Neuronal stem cell (in vitro differentiated cells): ENCODE measurements around the gene GLYR1.
"Not testable (repeated sequence)": the region's sequence is repeated elsewhere in the genome, so short reads cannot be mapped to it uniquely, and the experiment has no call there.

Experiments
- DNase-seq: peaks from one replicate; pipeline ENCODE4 v3.0.0-alpha.2; 2013; ENCODE audit warnings: low spot score
- H2AFZ ChIP-seq: one replicate; pipeline ENCODE4 v1.6.1; 2013; ENCODE audit warnings: mild to moderate bottlenecking, low read length, inconsistent platforms
- H2AK5ac ChIP-seq: 2 replicates; pipeline ENCODE4 v1.6.1; 2013; ENCODE audit warnings: low read depth, mild to moderate bottlenecking, inconsistent platforms, low read length, moderate library complexity, mixed read lengths
- H2BK120ac ChIP-seq: 2 replicates; pipeline ENCODE4 v1.6.1; 2013; ENCODE audit warnings: low read depth, mild to moderate bottlenecking, inconsistent platforms, low read length, moderate library complexity, mixed read lengths
- H2BK12ac ChIP-seq: one replicate; pipeline ENCODE4 v1.6.1; 2013; ENCODE audit warnings: low read length, inconsistent platforms
- H2BK15ac ChIP-seq: 2 replicates; pipeline ENCODE4 v1.6.1; 2013; ENCODE audit warnings: mild to moderate bottlenecking, low read length, inconsistent platforms, mixed read lengths
- H2BK5ac ChIP-seq: one replicate; pipeline ENCODE4 v1.6.1; 2013; ENCODE audit warnings: inconsistent platforms, mild to moderate bottlenecking, low read length, moderate library complexity
- H3K14ac ChIP-seq: one replicate; pipeline ENCODE4 v1.6.1; 2013; ENCODE audit warnings: low read length, inconsistent platforms
- H3K18ac ChIP-seq: 2 replicates; pipeline ENCODE4 v1.6.1; 2013; ENCODE audit warnings: low read length, inconsistent platforms
- H3K23ac ChIP-seq: 2 replicates; pipeline ENCODE4 v1.6.1; 2013; ENCODE audit warnings: low read depth, mild to moderate bottlenecking, mixed read lengths, low read length, inconsistent platforms; ENCODE audit not compliant: poor library complexity
- H3K27ac ChIP-seq: replicated peaks from 3 replicates; pipeline ENCODE4 v1.5.1; 2013; ENCODE audit warnings: low read length, inconsistent platforms
- H3K27me3 ChIP-seq, 3 experiments: 2 replicates each; pipeline ENCODE4 v1.6.1; 2013; ENCODE audit warnings: low read length in 3 of 3, mild to moderate bottlenecking in 2 of 3, inconsistent platforms in 1 of 3, low read depth in 1 of 3, mixed read lengths in 1 of 3, moderate library complexity in 1 of 3; ENCODE audit not compliant: control insufficient read depth in 3 of 3, insufficient read depth in 3 of 3
- H3K36me3 ChIP-seq, 2 donors: replicated peaks in 1 of 2; 2 replicates each; pipeline ENCODE4 v1.6.1; 2013; ENCODE audit warnings: low read length in 2 of 2; ENCODE audit not compliant: control insufficient read depth in 2 of 2, insufficient read depth in 2 of 2
- H3K4ac ChIP-seq: 2 replicates; pipeline ENCODE4 v1.6.1; 2013; ENCODE audit warnings: inconsistent platforms, mild to moderate bottlenecking, low read length, moderate library complexity
- H3K4me1 ChIP-seq, 2 donors: 1 replicate in 1 of 2; 2 replicates in 1 of 2; pipeline ENCODE4 v1.6.1; 2013; ENCODE audit warnings: low read length in 2 of 2, low read depth in 1 of 2; ENCODE audit not compliant: control insufficient read depth in 2 of 2, insufficient read depth in 1 of 2
- H3K4me2 ChIP-seq: one replicate; pipeline ENCODE4 v1.6.1; 2013; ENCODE audit warnings: mild to moderate bottlenecking, low read length, inconsistent platforms; ENCODE audit not compliant: insufficient read depth, poor library complexity, severe bottlenecking
- H3K4me3 ChIP-seq, 2 donors: 2 replicates each; pipeline ENCODE4 v1.5.1; 2013; ENCODE audit warnings: low read length in 2 of 2, mild to moderate bottlenecking in 2 of 2, inconsistent platforms in 1 of 2, moderate library complexity in 1 of 2
- H3K79me1 ChIP-seq: one replicate; pipeline ENCODE4 v1.6.1; 2013; ENCODE audit warnings: low read depth, mild to moderate bottlenecking, inconsistent platforms, low read length, moderate library complexity
- H3K9ac ChIP-seq: one replicate; pipeline ENCODE4 v1.6.1; 2013; ENCODE audit warnings: mild to moderate bottlenecking, low read depth, low read length, inconsistent platforms; ENCODE audit not compliant: poor library complexity
- H3K9me3 ChIP-seq, 2 donors: replicated peaks in 1 of 2; 2 replicates each; pipeline versions ENCODE3 to v1.6.1; 2013; ENCODE audit warnings: low read length in 2 of 2, mild to moderate bottlenecking in 2 of 2, inconsistent platforms in 1 of 2, low read depth in 1 of 2, mixed read lengths in 1 of 2, moderate library complexity in 1 of 2; ENCODE audit not compliant: control insufficient read depth in 2 of 2, insufficient read depth in 1 of 2
- H4K8ac ChIP-seq: one replicate; pipeline ENCODE4 v1.6.1; 2013; ENCODE audit warnings: low read depth, mild to moderate bottlenecking, inconsistent platforms, low read length, moderate library complexity
- H4K91ac ChIP-seq: one replicate; pipeline ENCODE4 v1.6.1; 2013; ENCODE audit warnings: low read length, low read depth, mild to moderate bottlenecking, inconsistent platforms; ENCODE audit not compliant: poor library complexity
- WGBS, 2 donors: extraction: QIAGEN DNeasy Blood & Tissue Kit; methylation state at CpG; one replicate each; pipeline ENCODE4 v1.1.7; 2013; ENCODE audit warnings: missing lambda C conversion rate in 2 of 2, mixed read lengths in 1 of 2; ENCODE audit not compliant: insufficient read length in 2 of 2, insufficient replicate concordance in 1 of 2; ENCODE audit errors: extremely low coverage in 2 of 2; 5-methylcytosine and 5-hydroxymethylcytosine counted together

GLYR1 gene

GRCh38 chr16:4785758-4786433 is 61.2 kb downstream of the GLYR1 start:
- H2BK15ac ChIP-seq: no peak overlapping the region
- H3K9ac ChIP-seq: no peak overlapping the region
- no peak overlapping the region for H3K18ac ChIP-seq
- no peak overlapping the region for H3K23ac ChIP-seq
- no peak overlapping the region for H3K4me3 ChIP-seq
- H3K14ac ChIP-seq: no peak overlapping the region
- no peaks in the 10 kb centered on the region for H3K9me3 ChIP-seq
- H3K79me1 ChIP-seq: no peaks in the 10 kb centered on the region
- no peak overlapping the region for H3K4me2 ChIP-seq
- no peaks in the 10 kb centered on the region for H3K27me3 ChIP-seq
- peaks cover 3 to 5% of the 10 kb centered on the region in 2 donors for H3K4me1 ChIP-seq
- no peak overlapping the region for H4K8ac ChIP-seq
- H2BK12ac ChIP-seq: no peak overlapping the region
- no peak overlapping the region for H2AK5ac ChIP-seq
- no peak overlapping the region for H3K27ac ChIP-seq
- no peak overlapping the region for H4K91ac ChIP-seq
- DNase-seq: no peak
- H2BK120ac ChIP-seq: no peak overlapping the region
- no peak overlapping the region for H3K4ac ChIP-seq
- no CpG with 5 or more reads among the region's 23 CpGs for WGBS, 2 donors
- no peak overlapping the region for H2BK5ac ChIP-seq
- H2AFZ ChIP-seq: no peak overlapping the region
- no peaks in the 10 kb centered on the region for H3K36me3 ChIP-seq

GRCh38 chr16:4784444-4784987 is 62.6 kb downstream of the GLYR1 start:
- H2BK12ac ChIP-seq, H2AK5ac ChIP-seq, H2BK5ac ChIP-seq, H3K4me1 ChIP-seq, H3K4ac ChIP-seq, H3K27me3 ChIP-seq, H3K14ac ChIP-seq, H2BK120ac ChIP-seq, H3K18ac ChIP-seq, H3K27ac ChIP-seq, H2BK15ac ChIP-seq, H3K23ac ChIP-seq, H3K4me3 ChIP-seq, H2AFZ ChIP-seq, H3K9ac ChIP-seq, H3K4me2 ChIP-seq, H3K9me3 ChIP-seq, H4K91ac ChIP-seq, H4K8ac ChIP-seq, H3K79me1 ChIP-seq, H3K36me3 ChIP-seq, DNase-seq: not testable (repeated sequence)
- no CpG with 5 or more reads among the region's 14 CpGs for WGBS, 2 donors

DNA sequence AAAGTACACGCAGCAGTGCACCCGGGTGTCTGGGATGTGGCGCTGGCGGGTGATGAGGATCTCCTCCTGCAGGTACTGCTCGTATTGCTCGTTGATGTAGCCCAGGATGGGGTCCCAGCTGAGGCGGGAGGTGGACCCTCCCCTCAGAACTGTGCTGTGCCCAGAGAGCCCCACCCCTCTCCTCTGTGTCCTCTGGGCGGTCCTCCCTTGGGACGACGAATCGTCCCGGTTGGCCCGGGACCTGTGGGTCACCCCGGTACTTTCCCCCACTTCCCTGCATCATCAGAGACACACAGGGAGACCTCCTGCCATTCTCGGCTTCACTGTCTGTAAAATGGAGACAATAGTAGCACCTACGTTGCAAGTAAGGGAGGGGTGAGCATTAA is 63.1 kb downstream of the GLYR1 start:
- Histone ChIP-seq H2BK5ac (no peak overlapping the region), H3K27ac (no peak overlapping the region), H3K27me3 (no peaks in the 10 kb centered on the region), H3K4me1 (peaks cover 3 to 5% of the 10 kb centered on the region in 2 donors), H3K18ac (peak overlapping the region; percentile 89), H2AFZ (no peak overlapping the region), H3K14ac (peak overlapping the region; percentile 38), H3K4me2 (no peak overlapping the region), H3K79me1 (no peaks in the 10 kb centered on the region), H2AK5ac (peak overlapping the region; percentile 74), H3K4ac (no peak overlapping the region), H4K8ac (no peak overlapping the region), H4K91ac (no peak overlapping the region), H3K23ac (peak overlapping the region; percentile 35), H2BK12ac (peak overlapping the region; percentile 30), H3K36me3 (no peaks in the 10 kb centered on the region), H2BK15ac (peak overlapping the region; percentile 49), H2BK120ac (no peak overlapping the region), H3K9ac (no peak overlapping the region), H3K4me3 (no peak overlapping the region), H3K9me3 (no peaks in the 10 kb centered on the region)
- no peak for DNase-seq
- WGBS, 2 donors: no CpG with 5 or more reads among the region's 16 CpGs

DNA sequence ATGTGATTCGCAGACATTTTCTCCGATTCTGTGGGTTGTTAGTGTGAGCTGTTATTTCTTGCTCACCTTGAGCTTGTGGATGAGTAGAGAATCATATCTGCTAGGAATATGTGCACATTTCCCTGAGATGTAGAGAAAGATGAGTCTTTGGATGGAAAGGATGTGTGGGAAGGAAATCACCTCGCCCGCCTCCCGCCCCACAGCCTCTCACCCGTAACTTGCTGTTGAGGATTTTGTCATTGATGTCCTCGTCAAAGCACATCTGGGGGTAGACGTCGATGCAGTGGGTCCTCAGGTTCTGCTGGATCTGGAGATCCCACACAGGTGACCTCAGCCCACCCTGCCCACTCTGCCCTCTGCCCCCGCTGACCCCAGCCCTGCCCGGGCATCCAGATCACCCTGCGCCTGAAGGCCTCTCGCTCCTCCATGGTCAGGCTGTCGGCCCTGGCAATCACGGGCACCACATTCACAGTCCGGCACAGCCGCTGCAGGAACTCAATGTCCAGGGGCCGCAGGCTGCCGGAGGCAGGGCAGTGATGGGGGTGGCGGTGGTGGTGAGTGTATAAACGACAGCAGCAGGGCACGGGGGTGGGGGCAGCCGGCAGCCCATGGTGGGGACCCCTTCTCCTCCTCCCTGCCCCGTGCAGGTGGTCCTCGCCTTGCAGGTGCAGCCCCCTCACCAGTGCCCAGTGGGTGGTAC is 63.7 kb downstream of the GLYR1 start:
- WGBS, 2 donors: no CpG with 5 or more reads among the region's 25 CpGs

More for the DNA sequence above, 63.7 kb downstream of the GLYR1 start:
- Histone ChIP-seq H2BK12ac (peak overlapping the region; percentile 30), H3K4me1 (peaks cover 3 to 5% of the 10 kb centered on the region in 2 donors), H2BK120ac (no peak overlapping the region), H2AFZ (no peak overlapping the region), H3K14ac (peak overlapping the region; percentile 87), H4K8ac (no peak overlapping the region), H3K27ac (no peak overlapping the region), H2AK5ac (peak overlapping the region; percentile 74), H3K4me2 (no peak overlapping the region), H3K79me1 (no peaks in the 10 kb centered on the region), H3K23ac (peak overlapping the region; percentile 35), H3K9ac (no peak overlapping the region), H3K9me3 (no peaks in the 10 kb centered on the region), H3K18ac (peak overlapping the region; percentile 89), H3K4me3 (no peak overlapping the region), H3K36me3 (no peaks in the 10 kb centered on the region), H3K27me3 (no peaks in the 10 kb centered on the region), H3K4ac (no peak overlapping the region), H2BK5ac (no peak overlapping the region), H2BK15ac (peak overlapping the region; percentile 49), H4K91ac (no peak overlapping the region)
- DNase-seq: no peak
